Measurements from ENCODE around the gene GJA1.

- TF ChIP-seq CTCF (conservative IDR thresholded peaks at IDR 0.05; ENCODE audit: low read depth, low read length) (no peak), EZH2 (IDR thresholded peaks at IDR 0.05; ENCODE audit: borderline replicate concordance, low read depth, low read length, poor library complexity, severe bottlenecking) (no peak)
Measured at GRCh38 chr6:121482004-121482693, 46.7 kb downstream of the GJA1 start.
